OCI-LY1 (cell line): ENCODE measurements around the gene USP2.
A peak's percentile ranks its signal among the peaks of the same experiment; 100 is the strongest.

Experiments
- H2AFZ ChIP-seq: fragments of 200-600 bp; sonication (generic), shearing (Covaris generic); 2 replicates; pipeline ENCODE4 v1.6.0; 2014; ENCODE audit warnings: antibody characterized with exemption, mild to moderate bottlenecking, low read length
- H3F3A ChIP-seq: fragments of 200-600 bp; sonication (generic), shearing (Covaris generic); 2 replicates; pipeline ENCODE4 v1.6.0; 2014; ENCODE audit warnings: mild to moderate bottlenecking, antibody characterized with exemption, low read length, moderate library complexity; ENCODE audit not compliant: insufficient read depth
- H3K27ac ChIP-seq: fragments of 200-600 bp; sonication (generic); 2 replicates; pipeline ENCODE4 v1.5.1; 2014; ENCODE audit warnings: low read length, mixed run types, mild to moderate bottlenecking, low read depth; ENCODE audit not compliant: poor library complexity, severe bottlenecking
- H3K27me3 ChIP-seq: fragments of 200-600 bp; sonication (generic); 2 replicates; pipeline ENCODE4 v1.6.0; 2014; ENCODE audit warnings: antibody characterized with exemption, mild to moderate bottlenecking, low read length, moderate library complexity; ENCODE audit not compliant: insufficient read depth
- H3K36me3 ChIP-seq: fragments of 200-600 bp; sonication (generic); 2 replicates; pipeline ENCODE4 v1.6.1; 2014; ENCODE audit warnings: mild to moderate bottlenecking, antibody characterized with exemption, low read length, moderate library complexity, mixed read lengths; ENCODE audit not compliant: insufficient read depth
- H3K4me1 ChIP-seq: fragments of 200-600 bp; sonication (generic); 2 replicates; pipeline ENCODE4 v1.5.1; 2014; ENCODE audit warnings: mild to moderate bottlenecking, low read length, moderate library complexity; ENCODE audit not compliant: insufficient read depth, severe bottlenecking
- H3K4me2 ChIP-seq: fragments of 200-600 bp; sonication (generic), shearing (Covaris generic); 2 replicates; pipeline ENCODE4 v1.6.1; 2014; ENCODE audit warnings: low read length
- H3K4me3 ChIP-seq: fragments of 200-600 bp; sonication (generic); 2 replicates; pipeline ENCODE4 v1.5.1; 2014; ENCODE audit warnings: low read length, low read depth, mild to moderate bottlenecking, mixed read lengths; ENCODE audit not compliant: poor library complexity, severe bottlenecking
- H3K79me2 ChIP-seq: fragments of 200-600 bp; shearing (Covaris generic); 2 replicates; pipeline ENCODE4 v1.6.1; 2016; ENCODE audit warnings: mixed run types, low read length, mixed read lengths; ENCODE audit not compliant: insufficient read depth
- H3K9ac ChIP-seq: fragments of 200-600 bp; sonication (generic), shearing (Covaris generic); 2 replicates; pipeline ENCODE4 v1.6.1; 2014; ENCODE audit warnings: mild to moderate bottlenecking, low read length, mixed read lengths
- H3K9me2 ChIP-seq: fragments of 200-600 bp; sonication (generic), shearing (Covaris generic); 2 replicates; pipeline ENCODE4 v1.6.1; 2014; ENCODE audit warnings: low read depth, mild to moderate bottlenecking, low read length, mixed read lengths
- H3K9me3 ChIP-seq: fragments of 200-600 bp; shearing (Covaris generic); 2 replicates; pipeline ENCODE4 v1.6.1; 2014; ENCODE audit warnings: low read length, mixed read lengths
- H4K20me1 ChIP-seq: fragments of 200-600 bp; sonication (generic), shearing (Covaris generic); 2 replicates; pipeline ENCODE4 v1.6.0; 2016; ENCODE audit warnings: mild to moderate bottlenecking, low read length; ENCODE audit not compliant: insufficient read depth
- EZH2 ChIP-seq: fragments of 200-600 bp; sonication (generic), shearing (Covaris generic); IDR thresholded peaks from 2 replicates; pipeline ENCODE4 v1.8.0; 2017; ENCODE audit warnings: borderline replicate concordance, mixed run types, mild to moderate bottlenecking, antibody characterized with exemption, low read length, moderate library complexity, mixed read lengths
- TF ChIP-seq, protein P1 (sequence below): fragments of 200-600 bp; sonication (generic), shearing (Covaris generic); IDR thresholded peaks from 2 replicates; pipeline ENCODE4 v1.5.1; 2017; ENCODE audit warnings: mild to moderate bottlenecking, antibody characterized with exemption, low read length, moderate library complexity, mixed read lengths

Gene USP2

DNA sequence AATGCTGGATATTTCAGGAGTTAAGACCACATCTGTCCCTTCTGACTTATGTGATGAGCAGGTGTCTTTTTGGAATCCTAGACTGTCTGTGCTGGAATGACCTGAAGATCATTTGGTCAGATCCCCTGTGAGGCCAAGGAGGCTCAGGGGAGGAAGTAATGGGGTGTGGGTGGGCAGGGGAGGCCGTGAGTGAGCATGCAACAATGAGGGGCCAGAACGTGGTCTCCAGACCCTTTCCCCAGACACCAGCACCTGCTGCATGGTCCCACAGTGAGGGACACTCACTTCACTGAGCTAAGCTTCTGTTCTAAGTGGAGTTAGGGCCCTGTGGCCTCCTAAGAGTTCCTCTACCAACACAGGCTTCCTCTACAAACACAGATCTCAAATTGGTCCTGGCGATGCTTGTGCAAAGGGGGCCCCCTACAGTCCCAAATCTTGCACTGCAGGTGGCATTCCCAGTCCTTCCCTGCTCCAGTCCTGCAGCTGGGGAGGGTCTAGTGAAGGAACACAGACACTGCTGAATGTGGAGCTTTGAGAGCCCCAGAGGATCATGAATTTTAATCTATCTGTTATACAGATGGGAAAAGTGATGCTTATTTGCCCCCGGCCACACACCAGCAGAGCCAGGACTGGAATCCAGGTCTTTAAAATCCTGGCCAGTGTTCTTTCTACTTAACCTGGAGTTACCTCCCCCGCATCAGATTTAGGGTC, 7.4 kb downstream of the USP2 start:
- Histone ChIP-seq H3K4me2 (no peak overlapping the region), H4K20me1 (no peaks in the 10 kb centered on the region), H3F3A (no peaks in the 10 kb centered on the region), H2AFZ (no peak overlapping the region), H3K9ac (no peak overlapping the region), H3K9me2 (no peaks in the 10 kb centered on the region), H3K27me3 (no peaks in the 10 kb centered on the region), H3K36me3 (no peaks in the 10 kb centered on the region), H3K4me1 (peaks cover 35% of the 10 kb centered on the region), H3K27ac (no peak overlapping the region), H3K9me3 (no peaks in the 10 kb centered on the region), H3K4me3 (no peak overlapping the region), H3K79me2 (no peaks in the 10 kb centered on the region)
- TF ChIP-seq EZH2: no peak
- TF ChIP-seq, protein P1, sequence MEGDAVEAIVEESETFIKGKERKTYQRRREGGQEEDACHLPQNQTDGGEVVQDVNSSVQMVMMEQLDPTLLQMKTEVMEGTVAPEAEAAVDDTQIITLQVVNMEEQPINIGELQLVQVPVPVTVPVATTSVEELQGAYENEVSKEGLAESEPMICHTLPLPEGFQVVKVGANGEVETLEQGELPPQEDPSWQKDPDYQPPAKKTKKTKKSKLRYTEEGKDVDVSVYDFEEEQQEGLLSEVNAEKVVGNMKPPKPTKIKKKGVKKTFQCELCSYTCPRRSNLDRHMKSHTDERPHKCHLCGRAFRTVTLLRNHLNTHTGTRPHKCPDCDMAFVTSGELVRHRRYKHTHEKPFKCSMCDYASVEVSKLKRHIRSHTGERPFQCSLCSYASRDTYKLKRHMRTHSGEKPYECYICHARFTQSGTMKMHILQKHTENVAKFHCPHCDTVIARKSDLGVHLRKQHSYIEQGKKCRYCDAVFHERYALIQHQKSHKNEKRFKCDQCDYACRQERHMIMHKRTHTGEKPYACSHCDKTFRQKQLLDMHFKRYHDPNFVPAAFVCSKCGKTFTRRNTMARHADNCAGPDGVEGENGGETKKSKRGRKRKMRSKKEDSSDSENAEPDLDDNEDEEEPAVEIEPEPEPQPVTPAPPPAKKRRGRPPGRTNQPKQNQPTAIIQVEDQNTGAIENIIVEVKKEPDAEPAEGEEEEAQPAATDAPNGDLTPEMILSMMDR: peak; percentile 83

DNA sequence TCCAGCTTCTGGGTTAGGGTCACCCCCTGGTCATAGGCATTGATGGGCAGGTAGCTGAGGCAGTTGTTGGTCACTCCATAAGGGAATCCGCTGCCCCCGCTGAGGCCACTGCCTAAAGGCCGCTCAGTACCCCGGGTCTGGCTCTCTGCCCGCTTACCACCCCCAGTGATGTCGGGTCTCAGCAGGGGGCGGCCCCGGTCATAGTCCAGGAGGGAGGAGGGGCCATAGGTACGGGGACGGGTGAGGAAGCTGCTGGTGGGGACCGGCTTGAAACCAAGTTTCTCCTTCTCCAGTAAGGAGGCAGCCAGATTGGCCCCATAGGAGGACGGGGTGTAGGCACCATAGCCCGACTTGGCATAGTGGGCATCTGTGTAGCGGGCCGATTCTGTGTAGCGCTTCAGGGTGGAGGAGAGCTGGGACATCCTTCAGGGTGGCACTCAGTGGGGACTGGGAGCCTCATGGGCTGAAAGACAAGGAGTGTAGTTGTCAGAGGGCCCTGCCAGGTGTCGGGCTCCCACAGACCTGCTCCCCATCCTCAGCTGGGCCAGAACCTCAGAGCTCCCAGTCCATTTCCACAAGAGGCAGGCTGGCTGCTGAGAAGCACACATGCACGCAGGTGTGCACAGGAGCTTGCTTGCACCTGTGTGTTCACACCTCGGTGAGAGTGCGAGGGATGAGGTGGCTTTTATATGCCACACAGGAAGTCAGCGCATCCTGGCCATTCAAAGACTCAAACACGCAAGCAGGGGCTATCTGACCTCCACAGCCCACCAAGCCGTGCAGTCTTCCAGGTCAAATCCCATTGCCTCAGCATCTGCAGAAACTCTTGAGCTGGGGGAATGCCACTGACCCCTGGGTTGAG, 8.2 kb downstream of the USP2 start:
- no peaks in the 10 kb centered on the region for H4K20me1 ChIP-seq
- H3K4me2 ChIP-seq: no peak overlapping the region
- TF ChIP-seq, protein P1: no peak
- TF ChIP-seq EZH2: no peak
- H3K79me2 ChIP-seq: no peaks in the 10 kb centered on the region
- no peaks in the 10 kb centered on the region for H3K9me3 ChIP-seq
- no peaks in the 10 kb centered on the region for H3K9me2 ChIP-seq
- H3K4me3 ChIP-seq: no peak overlapping the region
- H3K9ac ChIP-seq: no peak overlapping the region
- H2AFZ ChIP-seq: no peak overlapping the region
- H3K36me3 ChIP-seq: no peaks in the 10 kb centered on the region
- no peak overlapping the region for H3K27ac ChIP-seq
- no peaks in the 10 kb centered on the region for H3F3A ChIP-seq
- H3K4me1 ChIP-seq: peaks cover 43% of the 10 kb centered on the region
- H3K27me3 ChIP-seq: no peaks in the 10 kb centered on the region

DNA sequence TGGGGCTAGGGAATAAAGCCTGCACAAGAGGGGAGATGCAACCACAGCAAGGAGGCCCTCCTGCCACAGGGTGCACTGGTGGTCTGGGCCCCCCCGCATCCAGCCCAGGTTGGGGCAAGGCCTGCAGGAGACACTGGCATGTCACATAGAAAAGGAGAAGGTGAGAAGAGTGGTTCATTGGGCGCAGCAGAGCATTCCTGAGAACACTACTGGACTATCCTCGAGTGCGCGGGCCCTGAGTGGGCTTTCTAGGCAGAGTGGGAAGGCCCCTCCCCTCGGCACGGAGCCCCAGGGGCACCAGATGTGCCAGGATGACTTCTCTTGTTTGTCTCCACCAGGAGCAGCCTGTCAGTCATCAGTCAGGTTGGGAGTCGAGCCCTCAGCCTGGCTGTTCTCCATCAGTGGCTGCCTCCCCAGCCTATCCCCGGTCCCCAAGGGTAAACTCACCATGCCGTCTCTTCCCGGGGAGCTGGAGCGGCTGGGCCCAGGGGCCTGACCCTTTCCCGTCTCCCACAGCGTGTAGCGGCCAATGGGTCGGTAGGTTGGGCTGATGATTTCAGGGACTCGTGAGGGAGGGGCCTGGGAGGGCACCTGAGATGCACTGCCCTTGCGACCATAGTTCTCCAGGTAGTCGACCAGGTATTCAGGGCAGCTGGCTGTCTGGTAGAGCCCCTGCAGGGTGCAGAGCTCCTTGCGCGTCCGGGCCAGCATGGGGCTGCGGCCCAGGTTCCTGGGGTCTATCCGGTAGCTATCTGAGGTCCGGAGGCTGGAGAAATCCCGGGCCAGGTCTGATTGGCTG, 9.0 kb downstream of the USP2 start:
- no peaks in the 10 kb centered on the region for H3K9me3 ChIP-seq
- H3K79me2 ChIP-seq: no peaks in the 10 kb centered on the region
- no peak overlapping the region for H3K4me3 ChIP-seq
- TF ChIP-seq EZH2: no peak
- TF ChIP-seq, protein P1: no peak
- no peaks in the 10 kb centered on the region for H3K9me2 ChIP-seq
- H3K27ac ChIP-seq: no peak overlapping the region
- no peaks in the 10 kb centered on the region for H4K20me1 ChIP-seq
- H2AFZ ChIP-seq: no peak overlapping the region
- H3K4me2 ChIP-seq: no peak overlapping the region
- no peak overlapping the region for H3K9ac ChIP-seq
- H3F3A ChIP-seq: no peaks in the 10 kb centered on the region
- no peaks in the 10 kb centered on the region for H3K27me3 ChIP-seq
- peaks cover 51% of the 10 kb centered on the region for H3K4me1 ChIP-seq
- no peaks in the 10 kb centered on the region for H3K36me3 ChIP-seq
